Frontal cortex (tissue), 4 donors: ENCODE data around the gene CEACAM6. TPM values are rescaled to one million over a fixed set of nuclear protein-coding genes. Genes with fewer than 3 reads are reported as not detected.
A peak's percentile ranks its signal among the peaks of the same experiment; 100 is the strongest.

ENCODE experiments used
- DNase-seq, 2 donors: peaks; one replicate each; pipeline ENCODE4 v3.0.0; 2012; ENCODE audit warnings: low spot score in 2 of 2
- FAIRE-seq: peaks from 2 replicates; lab custom pipeline; 2012; peaks lifted over from hg19 to GRCh38; lab: Jason Lieb, UNC
- total RNA-seq: library from RNA; depleted of rRNA; stranded (reverse); fragments of >200 nt; gene quantifications from one replicate; pipeline ENCODE4 v1.2.3, GENCODE V29; 2014
- donor health status: control.
- donor health status: control.
- donor health status: control.

CEACAM6 gene
- total RNA-seq, 1 donor from 2014 or later, result not detected

- FAIRE-seq, result no peak
These were observed 37.4 kb downstream of the CEACAM6 start for GRCh38 chr19:41792513-41793413.

GRCh38 chr19:41793414-41793727, 38.0 kb downstream of the CEACAM6 start:
- DNase-seq (no peak), FAIRE-seq (no peak)

More at GRCh38 chr19:41792513-41793413, 37.4 kb downstream of the CEACAM6 start:
- DNase-seq, result no peak

GRCh38 chr19:41795031-41795461, 39.7 kb downstream of the CEACAM6 start:
- FAIRE-seq (no peak), DNase-seq (no peak)

- no peak for FAIRE-seq
- DNase-seq, result no peak
These were observed 41.0 kb downstream of the CEACAM6 start, which contains the start of gene CEACAM3 for GRCh38 chr19:41796362-41796761. TSS of gene CEACAM3 (plus strand) at chr19:41796587. CDS start at chr19:41796678, 91 bp downstream.

- no peak for DNase-seq
- no peak for FAIRE-seq
These were observed 41.6 kb downstream of the CEACAM6 start for GRCh38 chr19:41796901-41797300.

GRCh38 chr19:41799444-41800000, 44.2 kb downstream of the CEACAM6 start:
- FAIRE-seq (no peak), DNase-seq (no peak)

- DNase-seq (no peak), FAIRE-seq (no peak)
These were observed 45.7 kb downstream of the CEACAM6 start for GRCh38 chr19:41801031-41801430.

- no peak for DNase-seq
- no peak for FAIRE-seq
These were observed 46.5 kb downstream of the CEACAM6 start for GRCh38 chr19:41801792-41802211.

- FAIRE-seq (no peak), DNase-seq (no peak)
These were observed 47.4 kb downstream of the CEACAM6 start for GRCh38 chr19:41802770-41803169.

- FAIRE-seq (no peak), DNase-seq (no peak)
These were observed 49.0 kb downstream of the CEACAM6 start for GRCh38 chr19:41804336-41804735.

GRCh38 chr19:41807176-41807575, 51.8 kb downstream of the CEACAM6 start:
- DNase-seq, result no peak
- no peak for FAIRE-seq

GRCh38 chr19:41808663-41809566, 53.6 kb downstream of the CEACAM6 start:
- DNase-seq (no peak), FAIRE-seq (no peak)

- DNase-seq (no peak), FAIRE-seq (no peak)
These were observed 55.0 kb downstream of the CEACAM6 start for GRCh38 chr19:41810301-41810700.

GRCh38 chr19:41811036-41811435, 55.7 kb downstream of the CEACAM6 start:
- FAIRE-seq, result no peak
- no peak for DNase-seq

- FAIRE-seq (no peak), DNase-seq (no peak)
These were observed 56.7 kb downstream of the CEACAM6 start for GRCh38 chr19:41811981-41812380.

GRCh38 chr19:41813911-41814310, 58.6 kb downstream of the CEACAM6 start:
- no peak for DNase-seq
- no peak for FAIRE-seq

- FAIRE-seq, result no peak
- no peak for DNase-seq
These were observed 60.0 kb downstream of the CEACAM6 start for GRCh38 chr19:41815301-41815700.

- no peak for FAIRE-seq
- DNase-seq, result no peak
These were observed 61.4 kb downstream of the CEACAM6 start for GRCh38 chr19:41816761-41817160.

GRCh38 chr19:41821003-41821735, 65.8 kb downstream of the CEACAM6 start:
- peak in 1 of 2 donors; percentile 49 for DNase-seq
- no peak for FAIRE-seq
